Measurements from ENCODE around the gene ENAH.
"Not testable (repeated sequence)": the region's sequence is repeated elsewhere in the genome, so short reads cannot be mapped to it uniquely, and the experiment has no call there.

Gene ENAH

GRCh38 chr1:225650179-225650578, 2.7 kb downstream of the ENAH start:
- Histone ChIP-seq H3K4me3 (ENCODE audit: low read length in 2 of 2) (peak overlapping the region in 1 of 2 donors; percentile 22), H3K4me1 (ENCODE audit: control insufficient read depth in 2 of 2, insufficient read depth in 2 of 2, low read length in 2 of 2) (peaks cover 3 to 11% of the 10 kb centered on the region in 2 donors)

GRCh38 chr1:225645194-225645895, 7.6 kb downstream of the ENAH start:
- H3K9me3 ChIP-seq (ENCODE audit: control insufficient read depth in 2 of 2, low read length in 2 of 2) = no peaks in the 10 kb centered on the region
- no peaks in the 10 kb centered on the region for H3K4me1 ChIP-seq (ENCODE audit: control insufficient read depth in 2 of 2, insufficient read depth in 2 of 2, low read length in 2 of 2)
- H3K4me3 ChIP-seq (ENCODE audit: low read length in 2 of 2) = no peak overlapping the region
- no peak overlapping the region for H3K27ac ChIP-seq (ENCODE audit: low read depth in 2 of 2, low read length in 2 of 2)
- H3K36me3 ChIP-seq (ENCODE audit: control insufficient read depth in 2 of 2, insufficient read depth in 2 of 2, low read length in 2 of 2) = no peaks in the 10 kb centered on the region
- no peaks in the 10 kb centered on the region for H3K27me3 ChIP-seq (ENCODE audit: control insufficient read depth in 2 of 2, insufficient read depth in 2 of 2, low read length in 2 of 2)
- no peak overlapping the region for H3K9ac ChIP-seq (ENCODE audit: low read depth in 1 of 2, low read length in 2 of 2)

More at GRCh38 chr1:225650179-225650578, 2.7 kb downstream of the ENAH start:
- Histone ChIP-seq H3K27me3 (ENCODE audit: control insufficient read depth in 2 of 2, insufficient read depth in 2 of 2, low read length in 2 of 2) (peaks cover 0 to 2% of the 10 kb centered on the region in 2 donors), H3K9ac (ENCODE audit: low read depth in 1 of 2, low read length in 2 of 2) (no peak overlapping the region), H3K9me3 (ENCODE audit: control insufficient read depth in 2 of 2, low read length in 2 of 2) (no peaks in the 10 kb centered on the region), H3K36me3 (ENCODE audit: control insufficient read depth in 2 of 2, insufficient read depth in 2 of 2, low read length in 2 of 2) (no peaks in the 10 kb centered on the region), H3K27ac (ENCODE audit: low read depth in 2 of 2, low read length in 2 of 2) (no peak overlapping the region)

- Histone ChIP-seq H3K4me1 (ENCODE audit: control insufficient read depth in 2 of 2, insufficient read depth in 2 of 2, low read length in 2 of 2) (no peaks in the 10 kb centered on the region), H3K27ac (ENCODE audit: low read depth in 2 of 2, low read length in 2 of 2) (no peak overlapping the region), H3K9ac (ENCODE audit: low read depth in 1 of 2, low read length in 2 of 2) (no peak overlapping the region), H3K4me3 (ENCODE audit: low read length in 2 of 2) (no peak overlapping the region), H3K27me3 (ENCODE audit: control insufficient read depth in 2 of 2, insufficient read depth in 2 of 2, low read length in 2 of 2) (no peaks in the 10 kb centered on the region), H3K36me3 (ENCODE audit: control insufficient read depth in 2 of 2, insufficient read depth in 2 of 2, low read length in 2 of 2) (no peaks in the 10 kb centered on the region), H3K9me3 (ENCODE audit: control insufficient read depth in 2 of 2, low read length in 2 of 2) (no peaks in the 10 kb centered on the region)
Measured at GRCh38 chr1:225644666-225645065, 8.3 kb downstream of the ENAH start.

- Histone ChIP-seq H3K4me1 (ENCODE audit: control insufficient read depth in 2 of 2, insufficient read depth in 2 of 2, low read length in 2 of 2) (no peaks in the 10 kb centered on the region), H3K4me3 (ENCODE audit: low read length in 2 of 2) (no peak overlapping the region), H3K9me3 (ENCODE audit: control insufficient read depth in 2 of 2, low read length in 2 of 2) (no peaks in the 10 kb centered on the region), H3K27ac (ENCODE audit: low read depth in 2 of 2, low read length in 2 of 2) (no peak overlapping the region), H3K27me3 (ENCODE audit: control insufficient read depth in 2 of 2, insufficient read depth in 2 of 2, low read length in 2 of 2) (no peaks in the 10 kb centered on the region), H3K9ac (ENCODE audit: low read depth in 1 of 2, low read length in 2 of 2) (no peak overlapping the region), H3K36me3 (ENCODE audit: control insufficient read depth in 2 of 2, insufficient read depth in 2 of 2, low read length in 2 of 2) (no peaks in the 10 kb centered on the region)
Measured at GRCh38 chr1:225642177-225642576, 10.7 kb downstream of the ENAH start.

GRCh38 chr1:225638853-225639252, 14.1 kb downstream of the ENAH start:
- Histone ChIP-seq H3K4me3 (ENCODE audit: low read length in 2 of 2) (no peak overlapping the region), H3K9me3 (ENCODE audit: control insufficient read depth in 2 of 2, low read length in 2 of 2) (no peaks in the 10 kb centered on the region), H3K9ac (ENCODE audit: low read depth in 1 of 2, low read length in 2 of 2) (no peak overlapping the region), H3K4me1 (ENCODE audit: control insufficient read depth in 2 of 2, insufficient read depth in 2 of 2, low read length in 2 of 2) (no peaks in the 10 kb centered on the region), H3K27ac (ENCODE audit: low read depth in 2 of 2, low read length in 2 of 2) (no peak overlapping the region), H3K27me3 (ENCODE audit: control insufficient read depth in 2 of 2, insufficient read depth in 2 of 2, low read length in 2 of 2) (no peaks in the 10 kb centered on the region), H3K36me3 (ENCODE audit: control insufficient read depth in 2 of 2, insufficient read depth in 2 of 2, low read length in 2 of 2) (no peaks in the 10 kb centered on the region)

GRCh38 chr1:225637651-225638199, 15.2 kb downstream of the ENAH start:
- Histone ChIP-seq H3K4me3 (ENCODE audit: low read length in 2 of 2) (no peak overlapping the region), H3K4me1 (ENCODE audit: control insufficient read depth in 2 of 2, insufficient read depth in 2 of 2, low read length in 2 of 2) (no peaks in the 10 kb centered on the region), H3K9ac (ENCODE audit: low read depth in 1 of 2, low read length in 2 of 2) (no peak overlapping the region), H3K27me3 (ENCODE audit: control insufficient read depth in 2 of 2, insufficient read depth in 2 of 2, low read length in 2 of 2) (no peaks in the 10 kb centered on the region), H3K27ac (ENCODE audit: low read depth in 2 of 2, low read length in 2 of 2) (no peak overlapping the region), H3K9me3 (ENCODE audit: control insufficient read depth in 2 of 2, low read length in 2 of 2) (no peaks in the 10 kb centered on the region), H3K36me3 (ENCODE audit: control insufficient read depth in 2 of 2, insufficient read depth in 2 of 2, low read length in 2 of 2) (no peaks in the 10 kb centered on the region)

- not testable (repeated sequence) for H3K4me1 ChIP-seq (ENCODE audit: control insufficient read depth in 2 of 2, insufficient read depth in 2 of 2, low read length in 2 of 2); H3K27me3 ChIP-seq (ENCODE audit: control insufficient read depth in 2 of 2, insufficient read depth in 2 of 2, low read length in 2 of 2); H3K4me3 ChIP-seq (ENCODE audit: low read length in 2 of 2); H3K9me3 ChIP-seq (ENCODE audit: control insufficient read depth in 2 of 2, low read length in 2 of 2); H3K27ac ChIP-seq (ENCODE audit: low read depth in 2 of 2, low read length in 2 of 2); H3K36me3 ChIP-seq (ENCODE audit: control insufficient read depth in 2 of 2, insufficient read depth in 2 of 2, low read length in 2 of 2); H3K9ac ChIP-seq (ENCODE audit: low read depth in 1 of 2, low read length in 2 of 2)
Measured at GRCh38 chr1:225636992-225637391, 15.9 kb downstream of the ENAH start.

- no peak overlapping the region for H3K27ac ChIP-seq (ENCODE audit: low read depth in 2 of 2, low read length in 2 of 2)
- no peaks in the 10 kb centered on the region for H3K9me3 ChIP-seq (ENCODE audit: control insufficient read depth in 2 of 2, low read length in 2 of 2)
- no peaks in the 10 kb centered on the region for H3K36me3 ChIP-seq (ENCODE audit: control insufficient read depth in 2 of 2, insufficient read depth in 2 of 2, low read length in 2 of 2)
- H3K4me3 ChIP-seq (ENCODE audit: low read length in 2 of 2) = no peak overlapping the region
- no peaks in the 10 kb centered on the region for H3K27me3 ChIP-seq (ENCODE audit: control insufficient read depth in 2 of 2, insufficient read depth in 2 of 2, low read length in 2 of 2)
- no peaks in the 10 kb centered on the region for H3K4me1 ChIP-seq (ENCODE audit: control insufficient read depth in 2 of 2, insufficient read depth in 2 of 2, low read length in 2 of 2)
- H3K9ac ChIP-seq (ENCODE audit: low read depth in 1 of 2, low read length in 2 of 2) = no peak overlapping the region
Measured at GRCh38 chr1:225635649-225636048, 17.3 kb downstream of the ENAH start.

- not testable (repeated sequence) for H3K4me1 ChIP-seq (ENCODE audit: control insufficient read depth in 2 of 2, insufficient read depth in 2 of 2, low read length in 2 of 2); H3K36me3 ChIP-seq (ENCODE audit: control insufficient read depth in 2 of 2, insufficient read depth in 2 of 2, low read length in 2 of 2); H3K27me3 ChIP-seq (ENCODE audit: control insufficient read depth in 2 of 2, insufficient read depth in 2 of 2, low read length in 2 of 2)
Measured at GRCh38 chr1:225632836-225633235, 20.1 kb downstream of the ENAH start.

GRCh38 chr1:225631021-225631663, 21.8 kb downstream of the ENAH start:
- no peak overlapping the region for H3K9ac ChIP-seq (ENCODE audit: low read depth in 1 of 2, low read length in 2 of 2)
- H3K27ac ChIP-seq (ENCODE audit: low read depth in 2 of 2, low read length in 2 of 2) = no peak overlapping the region
- no peaks in the 10 kb centered on the region for H3K27me3 ChIP-seq (ENCODE audit: control insufficient read depth in 2 of 2, insufficient read depth in 2 of 2, low read length in 2 of 2)
- H3K4me3 ChIP-seq (ENCODE audit: low read length in 2 of 2) = no peak overlapping the region
- no peaks in the 10 kb centered on the region for H3K9me3 ChIP-seq (ENCODE audit: control insufficient read depth in 2 of 2, low read length in 2 of 2)
- no peaks in the 10 kb centered on the region for H3K4me1 ChIP-seq (ENCODE audit: control insufficient read depth in 2 of 2, insufficient read depth in 2 of 2, low read length in 2 of 2)
- no peaks in the 10 kb centered on the region for H3K36me3 ChIP-seq (ENCODE audit: control insufficient read depth in 2 of 2, insufficient read depth in 2 of 2, low read length in 2 of 2)

More at GRCh38 chr1:225632836-225633235, 20.1 kb downstream of the ENAH start:
- H3K4me3 ChIP-seq (ENCODE audit: low read length in 2 of 2); H3K9me3 ChIP-seq (ENCODE audit: control insufficient read depth in 2 of 2, low read length in 2 of 2); H3K27ac ChIP-seq (ENCODE audit: low read depth in 2 of 2, low read length in 2 of 2); H3K9ac ChIP-seq (ENCODE audit: low read depth in 1 of 2, low read length in 2 of 2): not testable (repeated sequence)
